ENCODE results near the gene TMEM126B.
"Not testable (repeated sequence)": the region's sequence is repeated elsewhere in the genome, so short reads cannot be mapped to it uniquely, and the experiment has no call there.

TMEM126B gene

GRCh38 chr11:85666687-85667086 lies 38.3 kb downstream of the TMEM126B start:
- H3K27ac ChIP-seq (ENCODE audit: low read length) = no peak overlapping the region

GRCh38 chr11:85668157-85668556 lies 39.8 kb downstream of the TMEM126B start:
- H3K4me1 ChIP-seq (ENCODE audit: insufficient read depth, low read length) = peaks cover 5% of the 10 kb centered on the region; the same call in 1 of the 2 replicates
- no peak overlapping the region for H3K27ac ChIP-seq (ENCODE audit: low read length)
- peaks cover 9% of the 10 kb centered on the region; the same call in 1 of the 2 replicates for H3K27me3 ChIP-seq (ENCODE audit: insufficient read depth, low read length)
- peaks cover 2% of the 10 kb centered on the region; the same call in 1 of the 2 replicates for H3K36me3 ChIP-seq (ENCODE audit: insufficient read depth, low read depth, low read length)
- no peak overlapping the region for H3K4me3 ChIP-seq (ENCODE audit: low read length)
- H3K9me3 ChIP-seq (ENCODE audit: insufficient read depth, low read depth, low read length) = no peaks in the 10 kb centered on the region
- no peak overlapping the region for H3K9ac ChIP-seq (ENCODE audit: low read depth, low read length)

More at GRCh38 chr11:85666687-85667086, 38.3 kb downstream of the TMEM126B start:
- Histone ChIP-seq H3K9ac (ENCODE audit: low read depth, low read length) (no peak overlapping the region), H3K9me3 (ENCODE audit: insufficient read depth, low read depth, low read length) (no peaks in the 10 kb centered on the region), H3K27me3 (ENCODE audit: insufficient read depth, low read length) (no peaks in the 10 kb centered on the region), H3K36me3 (ENCODE audit: insufficient read depth, low read depth, low read length) (peaks cover 14% of the 10 kb centered on the region), H3K4me1 (ENCODE audit: insufficient read depth, low read length) (peaks cover 5% of the 10 kb centered on the region; the same call in 1 of the 2 replicates), H3K4me3 (ENCODE audit: low read length) (no peak overlapping the region)

GRCh38 chr11:85670949-85671663 lies 42.7 kb downstream of the TMEM126B start:
- not testable (repeated sequence) for H3K27ac ChIP-seq (ENCODE audit: low read length); H3K36me3 ChIP-seq (ENCODE audit: insufficient read depth, low read depth, low read length); H3K4me3 ChIP-seq (ENCODE audit: low read length); H3K4me1 ChIP-seq (ENCODE audit: insufficient read depth, low read length); H3K9me3 ChIP-seq (ENCODE audit: insufficient read depth, low read depth, low read length); H3K9ac ChIP-seq (ENCODE audit: low read depth, low read length)
- peaks cover 19% of the 10 kb centered on the region; the same call in 1 of the 2 replicates for H3K27me3 ChIP-seq (ENCODE audit: insufficient read depth, low read length)

GRCh38 chr11:85672105-85672902 lies 43.9 kb downstream of the TMEM126B start:
- Histone ChIP-seq H3K36me3 (ENCODE audit: insufficient read depth, low read depth, low read length) (no peaks in the 10 kb centered on the region), H3K9ac (ENCODE audit: low read depth, low read length) (no peak overlapping the region), H3K27me3 (ENCODE audit: insufficient read depth, low read length) (peaks cover 19% of the 10 kb centered on the region; the same call in 1 of the 2 replicates), H3K4me3 (ENCODE audit: low read length) (no peak overlapping the region), H3K9me3 (ENCODE audit: insufficient read depth, low read depth, low read length) (no peaks in the 10 kb centered on the region), H3K4me1 (ENCODE audit: insufficient read depth, low read length) (no peaks in the 10 kb centered on the region; the same call in 1 of the 2 replicates), H3K27ac (ENCODE audit: low read length) (no peak overlapping the region)

GRCh38 chr11:85673393-85673792 lies 45.0 kb downstream of the TMEM126B start:
- Histone ChIP-seq H3K36me3 (ENCODE audit: insufficient read depth, low read depth, low read length) (no peaks in the 10 kb centered on the region), H3K27me3 (ENCODE audit: insufficient read depth, low read length) (peaks cover 19% of the 10 kb centered on the region; the same call in 1 of the 2 replicates), H3K27ac (ENCODE audit: low read length) (no peak overlapping the region), H3K4me3 (ENCODE audit: low read length) (no peak overlapping the region), H3K4me1 (ENCODE audit: insufficient read depth, low read length) (peaks cover 4% of the 10 kb centered on the region; the same call in 1 of the 2 replicates), H3K9me3 (ENCODE audit: insufficient read depth, low read depth, low read length) (no peaks in the 10 kb centered on the region), H3K9ac (ENCODE audit: low read depth, low read length) (no peak overlapping the region)

GRCh38 chr11:85679576-85679975 lies 51.2 kb downstream of the TMEM126B start:
- H3K4me1 ChIP-seq (ENCODE audit: insufficient read depth, low read length) = peaks cover 16% of the 10 kb centered on the region; the same call in 1 of the 2 replicates
- no peaks in the 10 kb centered on the region for H3K36me3 ChIP-seq (ENCODE audit: insufficient read depth, low read depth, low read length)
- no peak overlapping the region for H3K27ac ChIP-seq (ENCODE audit: low read length)
- H3K9ac ChIP-seq (ENCODE audit: low read depth, low read length) = no peak overlapping the region
- H3K27me3 ChIP-seq (ENCODE audit: insufficient read depth, low read length) = 0 out of 2 replicates have a peak, but pooled peaks cover under 1% of the 10 kb centered on the region
- no peaks in the 10 kb centered on the region for H3K9me3 ChIP-seq (ENCODE audit: insufficient read depth, low read depth, low read length)
- H3K4me3 ChIP-seq (ENCODE audit: low read length) = no peak overlapping the region

GRCh38 chr11:85680897-85681296 lies 52.5 kb downstream of the TMEM126B start:
- Histone ChIP-seq H3K4me3 (ENCODE audit: low read length) (no peak overlapping the region), H3K27ac (ENCODE audit: low read length) (no peak overlapping the region), H3K27me3 (ENCODE audit: insufficient read depth, low read length) (no peaks in the 10 kb centered on the region), H3K9ac (ENCODE audit: low read depth, low read length) (no peak overlapping the region), H3K9me3 (ENCODE audit: insufficient read depth, low read depth, low read length) (no peaks in the 10 kb centered on the region), H3K36me3 (ENCODE audit: insufficient read depth, low read depth, low read length) (no peaks in the 10 kb centered on the region), H3K4me1 (ENCODE audit: insufficient read depth, low read length) (peaks cover 16% of the 10 kb centered on the region; the same call in 1 of the 2 replicates)

- Histone ChIP-seq H3K27ac (ENCODE audit: low read length) (no peak overlapping the region), H3K27me3 (ENCODE audit: insufficient read depth, low read length) (no peaks in the 10 kb centered on the region), H3K9me3 (ENCODE audit: insufficient read depth, low read depth, low read length) (no peaks in the 10 kb centered on the region), H3K36me3 (ENCODE audit: insufficient read depth, low read depth, low read length) (no peaks in the 10 kb centered on the region), H3K4me3 (ENCODE audit: low read length) (no peak overlapping the region), H3K4me1 (ENCODE audit: insufficient read depth, low read length) (peaks cover 13% of the 10 kb centered on the region; the same call in 1 of the 2 replicates), H3K9ac (ENCODE audit: low read depth, low read length) (no peak overlapping the region)
Measured at GRCh38 chr11:85682330-85683305, 54.2 kb downstream of the TMEM126B start.

- H3K9me3 ChIP-seq (ENCODE audit: insufficient read depth, low read depth, low read length) = no peaks in the 10 kb centered on the region
- H3K36me3 ChIP-seq (ENCODE audit: insufficient read depth, low read depth, low read length) = no peaks in the 10 kb centered on the region
- no peak overlapping the region for H3K27ac ChIP-seq (ENCODE audit: low read length)
- no peak overlapping the region for H3K9ac ChIP-seq (ENCODE audit: low read depth, low read length)
- no peaks in the 10 kb centered on the region for H3K27me3 ChIP-seq (ENCODE audit: insufficient read depth, low read length)
- H3K4me1 ChIP-seq (ENCODE audit: insufficient read depth, low read length) = peaks cover 5% of the 10 kb centered on the region; the same call in 1 of the 2 replicates
- H3K4me3 ChIP-seq (ENCODE audit: low read length) = no peak overlapping the region
Measured at GRCh38 chr11:85685125-85685819, 56.9 kb downstream of the TMEM126B start.

- no peak within 1 kb of the TSS for H3K27ac ChIP-seq (ENCODE audit: low read length)
- no peaks in the 10 kb centered on the region for H3K9me3 ChIP-seq (ENCODE audit: insufficient read depth, low read depth, low read length)
- H3K9ac ChIP-seq (ENCODE audit: low read depth, low read length) = no peak within 1 kb of the TSS
- peaks cover 1% of the 10 kb centered on the region; the same call in 1 of the 2 replicates for H3K4me1 ChIP-seq (ENCODE audit: insufficient read depth, low read length)
- no peaks in the 10 kb centered on the region for H3K36me3 ChIP-seq (ENCODE audit: insufficient read depth, low read depth, low read length)
- H3K27me3 ChIP-seq (ENCODE audit: insufficient read depth, low read length) = no peaks in the 10 kb centered on the region
- H3K4me3 ChIP-seq (ENCODE audit: low read length) = no peak within 1 kb of the TSS
Measured at GRCh38 chr11:85685820-85686459, 57.5 kb downstream of the TMEM126B start, which contains the start of gene CCDC89. TSS of gene CCDC89 (minus strand) at chr11:85686195. CDS start at chr11:85686130, 65 bp downstream.
